ENCODE results near the gene CNOT6L.

DNA sequence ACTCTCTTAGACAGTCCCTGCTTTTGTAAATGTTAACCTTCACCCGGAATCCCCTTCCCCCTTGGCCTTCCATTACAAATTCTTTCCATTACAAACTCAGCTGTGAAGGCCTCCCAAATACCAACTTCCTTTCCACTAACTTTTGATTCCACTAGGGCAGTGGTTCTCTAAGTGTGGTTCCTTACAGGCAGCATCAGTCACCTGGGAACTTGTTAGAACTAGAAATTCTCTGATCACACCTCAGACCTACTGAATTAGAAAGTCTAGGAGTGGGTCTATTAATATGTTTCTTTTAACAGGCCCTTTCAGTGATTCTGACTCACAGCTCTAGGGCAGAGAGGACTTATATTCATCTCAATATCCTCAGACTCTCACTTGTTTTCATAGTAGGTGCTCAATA lies 24.5 kb upstream of the CNOT6L start:
- no peak for TF ChIP-seq ZNF274 (IDR thresholded peaks at IDR 0.05; ENCODE audit: low read depth, low read length)
- no peak for TF ChIP-seq YY1 (IDR thresholded peaks at IDR 0.05; ENCODE audit: insufficient read depth, insufficient read length)
